Glomerular endothelial cell (primary cell): ENCODE results near the gene C20orf202. TPM values are rescaled to one million over a fixed set of nuclear protein-coding genes. Genes with fewer than 3 reads are reported as not detected.

Source experiments
- DNase-seq: peaks from one replicate; pipeline ENCODE4 v3.0.0-alpha.2; 2011; ENCODE audit warnings: low read depth, low spot score; ENCODE audit errors: extremely low read depth
- total RNA-seq: library from RNA; depleted of rRNA; stranded (reverse); fragments of >200 nt; gene quantifications from 2 replicates; pipeline ENCODE4 v1.2.3, GENCODE V29; 2015

C20orf202 gene
- total RNA-seq, 1 donor from 2014 or later = not detected

GRCh38 chr20:1184260-1184637 is 19.0 kb upstream of the C20orf202 start:
- DNase-seq = no peak

DNA sequence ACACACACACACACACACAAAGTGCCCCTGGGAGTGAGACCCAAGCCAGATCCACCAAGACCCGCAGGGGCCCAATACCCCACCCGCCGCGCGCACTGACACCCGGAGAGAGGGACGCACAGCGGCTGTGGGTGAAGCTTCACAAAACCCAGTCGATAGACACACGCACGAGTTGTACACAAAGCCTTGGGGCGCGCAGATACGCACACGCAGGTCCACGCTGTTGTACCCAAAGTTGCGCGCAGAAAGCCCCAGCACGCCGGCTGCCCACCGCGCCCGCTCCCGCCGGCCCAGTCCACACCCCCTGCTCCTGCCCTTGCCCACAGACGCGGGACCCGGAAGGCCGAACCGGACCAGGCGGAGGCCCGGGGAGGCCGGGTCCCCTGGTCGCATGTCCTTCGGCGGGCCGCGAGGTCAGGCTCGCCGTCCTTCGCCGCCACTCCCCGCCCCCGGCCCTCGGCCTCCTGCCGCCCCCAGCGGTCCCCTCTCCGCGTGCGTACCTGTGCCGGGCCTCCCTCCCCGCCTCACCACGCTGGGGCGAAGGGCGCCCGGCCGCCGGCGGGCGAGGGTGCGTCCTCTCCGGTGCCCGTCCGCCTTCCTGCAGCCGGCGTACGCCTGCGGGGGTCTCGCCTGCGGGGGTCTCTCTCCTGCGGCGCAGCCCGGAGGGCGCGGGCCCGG is 18.5 kb upstream of the C20orf202 start, which contains the start of gene TMEM74B:
TSS of gene TMEM74B (minus strand) at position 344 of the 678 bp plus-strand sequence. CDS start 1,180 bp downstream, outside the sequence.
- DNase-seq = no peak

- DNase-seq = no peak
These were observed 17.9 kb upstream of the C20orf202 start for GRCh38 chr20:1185316-1185741.

GRCh38 chr20:1185790-1186334 is 17.4 kb upstream of the C20orf202 start:
- no peak for DNase-seq

DNA sequence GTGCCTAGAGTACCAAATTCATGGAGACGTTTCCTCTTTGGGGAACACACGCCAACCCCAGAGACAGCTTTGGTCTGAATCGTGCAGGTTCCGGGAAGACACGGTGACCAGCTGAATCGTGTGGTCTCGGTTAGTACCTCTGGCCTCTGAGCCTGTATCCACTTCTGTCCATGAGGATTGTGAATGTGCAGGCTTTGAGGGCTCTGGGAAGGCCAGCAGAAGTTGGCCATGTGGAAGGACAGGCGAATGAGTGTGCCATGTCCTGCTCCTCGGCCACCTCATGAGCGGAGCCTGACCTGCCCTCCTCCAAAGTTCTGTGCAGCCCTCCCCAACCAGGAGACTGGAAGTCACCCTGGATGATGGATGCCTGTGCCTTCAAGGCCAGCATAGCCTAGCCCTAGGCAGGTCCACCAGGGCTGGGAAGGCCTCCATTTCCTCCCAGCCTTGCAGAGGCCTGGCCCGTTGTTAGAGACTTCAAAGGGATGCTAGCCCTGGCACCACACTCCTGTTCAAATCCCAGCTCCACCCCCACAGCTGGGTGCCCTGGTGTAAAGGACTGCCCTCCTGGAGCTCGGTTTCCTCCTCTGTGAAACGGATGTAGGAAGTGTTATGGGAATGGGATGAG is 16.8 kb upstream of the C20orf202 start:
- DNase-seq = no peak

GRCh38 chr20:1187605-1188171 is 15.6 kb upstream of the C20orf202 start:
- DNase-seq = no peak

DNA sequence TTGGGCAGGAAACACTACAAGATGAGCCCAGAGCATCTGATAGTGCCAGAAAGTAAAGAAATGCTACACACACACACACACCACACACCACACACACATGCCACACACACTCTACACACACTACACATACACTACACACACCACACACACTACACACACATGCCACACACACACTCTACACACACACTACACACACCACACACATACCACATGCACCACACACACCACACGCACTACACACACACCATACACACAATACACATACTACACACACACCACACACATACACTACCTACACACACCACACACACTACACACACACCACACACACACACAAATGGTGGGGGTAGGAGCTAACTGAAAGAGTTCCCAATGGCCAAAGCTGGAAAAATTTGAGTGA is 14.9 kb upstream of the C20orf202 start:
- DNase-seq = no peak

DNA sequence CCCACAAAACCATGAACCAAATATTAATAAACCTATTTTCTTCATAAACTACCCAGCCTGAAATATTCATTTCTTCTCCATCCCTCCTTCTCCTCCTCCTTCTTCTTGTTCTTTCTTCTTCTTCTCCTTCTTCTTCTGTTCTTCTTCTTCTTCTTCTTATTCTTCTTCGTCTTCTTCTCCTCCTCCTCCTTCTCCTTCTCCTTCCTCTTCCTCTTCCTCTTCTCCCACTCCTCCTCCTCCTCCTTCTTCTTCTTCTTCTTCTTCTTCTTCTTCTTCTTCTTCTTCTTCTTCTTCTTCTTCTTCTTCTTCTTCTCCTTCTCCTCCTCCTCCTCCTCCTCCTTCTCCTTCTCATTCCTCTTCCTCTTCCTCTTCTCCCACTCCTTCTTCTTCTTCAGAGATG is 13.4 kb upstream of the C20orf202 start:
- no peak for DNase-seq

DNA sequence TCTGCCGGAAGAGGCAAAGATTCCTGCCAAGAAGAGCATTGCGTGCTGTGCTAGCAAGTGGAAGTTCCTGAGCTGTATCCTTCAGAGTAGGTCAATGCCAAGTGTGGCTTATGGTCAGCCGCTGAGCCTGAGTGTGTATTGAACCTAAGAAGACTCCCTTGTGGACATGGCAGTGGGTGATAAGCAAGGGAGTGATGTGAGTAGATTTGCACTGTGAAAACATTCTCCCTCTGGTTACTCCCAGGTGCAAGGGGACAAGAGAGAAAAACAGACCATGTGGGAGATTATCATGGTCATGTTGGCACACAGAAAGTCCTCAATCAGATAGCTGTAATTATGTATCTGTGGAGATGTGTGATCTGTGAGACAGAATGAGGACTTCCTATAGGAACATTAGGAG is 12.4 kb upstream of the C20orf202 start:
- no peak for DNase-seq

GRCh38 chr20:1191299-1191698 is 12.0 kb upstream of the C20orf202 start:
- no peak for DNase-seq

DNA sequence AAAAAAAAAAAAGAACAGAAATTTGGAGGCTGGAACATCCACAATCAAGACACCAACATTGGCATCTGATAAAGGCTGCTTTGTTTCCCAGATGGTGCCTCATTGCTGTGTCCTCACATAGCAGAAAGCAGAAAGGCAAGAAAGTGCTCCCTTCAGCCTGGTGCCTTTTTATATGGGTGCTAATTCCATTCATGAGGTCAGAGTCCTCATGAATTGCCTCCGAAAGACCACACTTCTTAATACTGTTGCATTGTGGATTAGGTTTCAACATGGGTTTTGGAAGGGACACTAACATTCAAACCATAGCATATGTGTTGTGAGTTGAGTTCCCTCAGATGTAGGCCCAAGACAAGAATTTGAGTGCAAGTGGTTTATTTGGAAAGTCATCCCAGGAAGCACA is 8.0 kb upstream of the C20orf202 start:
- no peak for DNase-seq

DNA sequence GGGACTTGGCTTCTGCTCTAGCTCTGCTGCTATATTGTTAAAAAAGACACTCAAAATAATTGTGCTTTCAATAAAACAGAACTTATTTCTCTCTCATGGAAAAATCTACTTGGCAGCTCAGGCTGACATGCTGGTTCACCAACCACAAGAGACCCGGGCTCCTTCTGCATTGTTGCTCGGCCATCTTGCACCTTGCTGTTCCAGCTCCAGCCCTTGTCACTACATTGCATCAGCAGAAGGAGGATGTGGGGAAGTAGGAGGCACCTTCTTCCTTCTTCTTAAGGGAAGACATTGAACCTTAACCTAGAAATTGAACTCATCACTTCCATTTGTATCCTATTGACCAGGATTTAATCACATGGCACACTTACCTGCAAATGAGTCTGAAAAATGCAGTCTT is 6.6 kb upstream of the C20orf202 start:
- no peak for DNase-seq

DNA sequence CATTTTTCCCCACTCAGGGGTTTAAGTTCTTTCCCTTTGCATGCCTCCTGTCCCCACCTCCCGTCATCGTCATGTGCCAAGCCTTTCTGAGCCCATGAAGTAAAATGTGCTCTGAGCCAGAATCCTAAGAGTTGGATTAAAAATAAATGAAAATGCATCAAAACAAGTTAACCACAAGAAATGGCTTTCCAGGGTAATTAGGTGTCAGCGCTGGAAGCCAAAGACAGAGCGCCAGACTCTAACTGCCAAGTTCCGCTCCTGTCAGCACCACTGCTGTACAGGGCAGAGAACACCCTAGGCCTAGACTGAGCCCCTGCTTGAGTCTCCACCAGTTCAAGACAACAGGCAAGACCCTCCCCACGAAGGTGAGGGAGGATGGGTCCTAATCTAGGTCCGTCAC is 5.5 kb upstream of the C20orf202 start:
- no peak for DNase-seq

- DNase-seq = no peak
These were observed 4.5 kb upstream of the C20orf202 start for GRCh38 chr20:1198751-1199150.

DNA sequence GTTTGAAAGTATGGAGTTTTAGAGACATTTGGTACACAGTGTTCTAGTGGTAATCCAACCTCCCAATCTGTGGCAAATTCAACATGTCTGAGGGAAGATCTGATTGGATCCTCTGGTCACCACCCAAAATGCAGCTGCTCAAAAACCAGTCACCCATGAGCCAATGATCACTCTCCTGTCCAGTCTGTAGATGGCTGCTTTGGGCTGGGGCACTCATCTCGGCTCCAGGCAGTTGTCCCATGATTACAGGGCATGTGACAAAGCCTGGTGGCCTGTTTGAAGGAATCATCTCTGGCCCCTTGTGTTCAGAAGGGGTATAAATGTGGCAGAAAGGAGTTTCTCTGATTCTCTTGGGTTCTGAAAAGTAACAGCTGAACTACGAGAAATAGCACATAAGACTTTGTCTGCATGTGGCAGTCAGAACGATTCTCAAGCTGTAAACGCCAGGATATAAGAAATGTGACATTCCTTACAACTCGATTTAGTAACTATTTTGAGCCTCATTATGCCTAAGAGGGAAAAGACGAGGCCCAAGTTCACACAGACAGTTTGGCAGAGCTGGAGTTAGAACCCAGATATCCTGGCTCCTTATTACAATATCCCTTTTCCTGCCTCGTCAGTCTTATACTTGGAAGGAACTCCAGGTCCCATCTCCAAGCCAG is 3.9 kb upstream of the C20orf202 start:
- no peak for DNase-seq

GRCh38 chr20:1199964-1200363 is 3.3 kb upstream of the C20orf202 start:
- no peak for DNase-seq

GRCh38 chr20:1203630-1204029 is 376 bp downstream of the C20orf202 start:
- DNase-seq = no peak

DNA sequence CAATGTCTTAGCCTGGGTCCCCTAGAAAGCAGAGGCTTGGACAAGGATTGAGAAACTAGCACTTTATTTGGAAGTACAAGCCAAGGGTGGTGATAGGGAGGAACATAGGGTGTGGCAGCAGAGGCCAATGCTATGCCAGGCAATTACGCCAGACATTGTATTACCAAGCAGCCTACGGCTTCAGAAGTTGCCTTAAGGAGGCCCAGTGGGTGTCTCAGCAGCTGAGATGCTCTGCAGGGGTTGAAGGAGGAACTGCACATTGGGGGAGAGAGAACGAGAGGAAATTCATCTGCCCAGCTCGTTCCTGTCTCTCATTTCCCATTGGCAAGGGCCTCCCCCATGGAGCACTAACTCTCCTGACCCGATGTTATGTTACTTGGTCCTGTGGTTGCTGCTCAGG is 859 bp downstream of the C20orf202 start:
- DNase-seq = no peak

GRCh38 chr20:1204576-1204975 is 1.3 kb downstream of the C20orf202 start:
- no peak for DNase-seq

GRCh38 chr20:1205802-1206201 is 2.5 kb downstream of the C20orf202 start:
- DNase-seq = no peak

GRCh38 chr20:1206366-1207148 is 3.3 kb downstream of the C20orf202 start:
- DNase-seq = no peak
